ENCODE results near the gene FXR2.

Gene FXR2

DNA sequence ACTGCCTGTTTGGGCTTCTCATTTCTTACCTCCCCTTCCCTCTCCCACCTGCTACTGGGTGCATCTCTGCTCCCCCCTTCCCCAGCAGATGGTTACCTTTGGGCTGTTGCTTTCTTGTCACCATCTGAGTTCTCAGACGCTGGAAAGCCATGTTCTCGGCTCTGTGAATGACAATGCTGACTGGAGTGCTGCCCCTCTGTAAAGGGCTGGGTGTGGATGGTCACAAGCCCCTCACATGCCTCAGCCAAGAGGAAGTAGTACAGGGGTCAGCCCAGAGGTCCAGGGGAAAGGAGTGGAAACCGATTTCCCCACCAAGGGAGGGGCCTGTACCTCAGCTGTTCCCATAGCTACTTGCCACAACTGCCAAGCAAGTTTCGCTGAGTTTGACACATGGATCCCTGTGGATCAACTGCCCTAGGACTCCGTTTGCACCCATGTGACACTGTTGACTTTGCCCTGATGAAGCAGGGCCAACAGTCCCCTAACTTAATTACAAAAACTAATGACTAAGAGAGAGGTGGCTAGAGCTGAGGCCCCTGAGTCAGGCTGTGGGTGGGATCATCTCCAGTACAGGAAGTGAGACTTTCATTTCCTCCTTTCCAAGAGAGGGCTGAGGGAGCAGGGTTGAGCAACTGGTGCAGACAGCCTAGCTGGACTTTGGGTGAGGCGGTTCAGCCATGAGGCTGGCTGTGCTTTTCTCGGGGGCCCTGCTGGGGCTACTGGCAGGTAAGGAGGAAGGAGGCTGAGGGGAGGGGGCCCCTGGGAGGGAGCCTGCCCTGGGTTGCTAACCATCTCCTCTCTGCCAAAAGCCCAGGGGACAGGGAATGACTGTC, 35.5 kb downstream of the FXR2 start, which contains the start of gene CD68:
Gene CD68, plus strand, starts transcription at position 638 of the 833 bp plus-strand sequence. Its CDS starts 40 bp downstream, at position 678.
- Histone ChIP-seq H3K4me3 (peak within 1 kb of the TSS; percentile 25 to 44), H3K27me3 (no peaks in the 10 kb centered on the region), H3K36me3 (peaks cover 44 to 54% (median 51%) of the 10 kb centered on the region in 3 donors), H3K9me3 (no peaks in the 10 kb centered on the region), H3K27ac (peak within 1 kb of the TSS; percentile 85 to 92), H3K4me1 (peaks cover 10 to 63% (median 58%) of the 10 kb centered on the region in 4 donors)
- TF ChIP-seq, protein P1, sequence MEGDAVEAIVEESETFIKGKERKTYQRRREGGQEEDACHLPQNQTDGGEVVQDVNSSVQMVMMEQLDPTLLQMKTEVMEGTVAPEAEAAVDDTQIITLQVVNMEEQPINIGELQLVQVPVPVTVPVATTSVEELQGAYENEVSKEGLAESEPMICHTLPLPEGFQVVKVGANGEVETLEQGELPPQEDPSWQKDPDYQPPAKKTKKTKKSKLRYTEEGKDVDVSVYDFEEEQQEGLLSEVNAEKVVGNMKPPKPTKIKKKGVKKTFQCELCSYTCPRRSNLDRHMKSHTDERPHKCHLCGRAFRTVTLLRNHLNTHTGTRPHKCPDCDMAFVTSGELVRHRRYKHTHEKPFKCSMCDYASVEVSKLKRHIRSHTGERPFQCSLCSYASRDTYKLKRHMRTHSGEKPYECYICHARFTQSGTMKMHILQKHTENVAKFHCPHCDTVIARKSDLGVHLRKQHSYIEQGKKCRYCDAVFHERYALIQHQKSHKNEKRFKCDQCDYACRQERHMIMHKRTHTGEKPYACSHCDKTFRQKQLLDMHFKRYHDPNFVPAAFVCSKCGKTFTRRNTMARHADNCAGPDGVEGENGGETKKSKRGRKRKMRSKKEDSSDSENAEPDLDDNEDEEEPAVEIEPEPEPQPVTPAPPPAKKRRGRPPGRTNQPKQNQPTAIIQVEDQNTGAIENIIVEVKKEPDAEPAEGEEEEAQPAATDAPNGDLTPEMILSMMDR (IDR thresholded peaks at IDR 0.05) = no peak
- peak; percentile 89 to 91 for DNase-seq
- intact Hi-C loops (cut with DNase I; ENCODE audit: low total_unique reads) = no loop called here

DNA sequence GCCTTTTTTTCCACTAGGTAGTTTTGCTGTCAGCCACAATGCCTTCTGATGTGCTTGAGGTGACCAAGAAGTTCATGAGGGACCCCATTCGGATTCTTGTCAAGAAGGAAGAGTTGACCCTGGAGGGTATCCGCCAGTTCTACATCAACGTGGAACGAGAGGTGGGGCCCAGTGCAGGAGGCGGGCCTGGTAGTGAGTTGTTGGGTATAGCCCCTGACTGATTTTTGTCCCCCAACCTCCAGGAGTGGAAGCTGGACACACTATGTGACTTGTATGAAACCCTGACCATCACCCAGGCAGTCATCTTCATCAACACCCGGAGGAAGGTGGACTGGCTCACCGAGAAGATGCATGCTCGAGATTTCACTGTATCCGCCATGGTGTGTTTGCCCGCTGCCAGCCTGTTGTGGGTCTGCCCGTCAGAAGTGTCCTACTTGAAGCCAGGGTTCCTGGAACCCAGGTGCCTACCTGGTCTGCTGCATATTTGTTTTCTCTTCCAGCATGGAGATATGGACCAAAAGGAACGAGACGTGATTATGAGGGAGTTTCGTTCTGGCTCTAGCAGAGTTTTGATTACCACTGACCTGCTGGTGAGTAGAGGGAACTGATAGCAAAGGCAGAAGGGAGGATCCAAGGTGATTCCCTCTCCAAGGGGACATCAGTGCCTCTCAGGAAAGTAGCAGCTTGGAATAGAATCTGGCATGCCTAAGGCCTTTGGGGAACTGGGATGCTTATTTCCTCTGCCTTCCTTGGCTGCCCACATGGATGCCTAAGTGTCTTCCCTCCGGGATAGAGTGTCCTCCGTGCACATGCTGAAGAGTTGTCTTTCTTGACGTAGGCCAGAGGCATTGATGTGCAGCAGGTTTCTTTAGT, 37.1 kb downstream of the FXR2 start:
- Histone ChIP-seq H3K27me3 (no peaks in the 10 kb centered on the region), H3K4me3 (no peak overlapping the region), H3K4me1 (peaks cover 3 to 58% (median 54%) of the 10 kb centered on the region in 4 donors), H3K27ac (peak overlapping the region in 1 of 2 donors; percentile 85), H3K36me3 (peaks cover 44 to 65% (median 55%) of the 10 kb centered on the region in 3 donors), H3K9me3 (no peaks in the 10 kb centered on the region)
- no peak for DNase-seq
- TF ChIP-seq, protein P1 (IDR thresholded peaks at IDR 0.05) = no peak
- intact Hi-C loops (cut with DNase I; ENCODE audit: low total_unique reads) = no loop called here

DNA sequence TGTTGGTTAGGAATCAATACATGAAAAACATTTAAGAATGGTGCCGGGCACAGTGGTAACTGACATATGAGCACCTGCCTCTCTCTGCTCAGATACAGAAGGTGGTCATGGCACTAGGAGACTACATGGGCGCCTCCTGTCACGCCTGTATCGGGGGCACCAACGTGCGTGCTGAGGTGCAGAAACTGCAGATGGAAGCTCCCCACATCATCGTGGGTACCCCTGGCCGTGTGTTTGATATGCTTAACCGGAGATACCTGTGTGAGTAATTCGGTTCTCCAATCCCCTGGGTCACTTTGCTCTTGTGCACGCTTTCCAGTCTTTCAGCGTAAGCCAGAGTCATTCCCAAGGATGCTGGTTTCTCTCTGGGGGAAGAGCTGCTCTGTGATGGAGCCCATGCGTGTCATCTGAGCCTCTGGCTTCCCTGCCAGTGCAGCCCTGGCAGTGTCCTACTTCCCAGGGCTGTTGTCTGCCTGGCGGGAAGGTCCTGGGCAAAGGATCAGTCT, 38.2 kb downstream of the FXR2 start:
- intact Hi-C loops (cut with DNase I; ENCODE audit: low total_unique reads) = no loop called here
- H3K4me1 ChIP-seq = peaks cover 0 to 59% (median 47%) of the 10 kb centered on the region in 4 donors
- no peak overlapping the region for H3K27ac ChIP-seq
- H3K9me3 ChIP-seq = no peaks in the 10 kb centered on the region
- H3K36me3 ChIP-seq = peaks cover 44 to 65% (median 55%) of the 10 kb centered on the region in 3 donors
- no peaks in the 10 kb centered on the region for H3K27me3 ChIP-seq
- TF ChIP-seq, protein P1 (IDR thresholded peaks at IDR 0.05) = no peak
- no peak for DNase-seq
- H3K4me3 ChIP-seq = no peak overlapping the region

DNA sequence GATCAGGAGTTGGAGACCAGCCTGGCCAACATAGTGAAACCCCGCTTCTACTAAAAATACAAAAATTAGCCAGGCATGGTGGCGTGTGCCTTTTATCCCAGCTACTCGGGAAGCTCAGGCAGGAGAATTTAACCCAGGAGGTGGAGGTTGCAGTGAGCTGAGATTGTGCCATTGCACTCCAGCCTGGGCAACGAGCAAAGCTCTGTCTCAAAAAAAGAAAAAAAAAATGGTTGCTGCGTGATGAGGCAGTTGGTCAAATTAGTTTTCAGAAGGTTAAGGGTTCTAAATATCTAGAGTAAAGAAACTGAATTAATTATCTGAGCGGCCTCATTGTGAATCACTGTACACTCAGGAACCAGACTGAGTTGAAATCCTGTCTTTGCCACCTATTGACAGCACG, 38.7 kb downstream of the FXR2 start:
- Histone ChIP-seq H3K4me3 (no peak overlapping the region), H3K27ac (no peak overlapping the region), H3K9me3 (no peaks in the 10 kb centered on the region), H3K4me1 (peaks cover 0 to 55% (median 43%) of the 10 kb centered on the region in 4 donors), H3K36me3 (peaks cover 46 to 70% (median 54%) of the 10 kb centered on the region in 3 donors), H3K27me3 (no peaks in the 10 kb centered on the region)
- TF ChIP-seq, protein P1 (IDR thresholded peaks at IDR 0.05) = no peak
- no peak for DNase-seq
- intact Hi-C loops (cut with DNase I; ENCODE audit: low total_unique reads) = no loop called here

DNA sequence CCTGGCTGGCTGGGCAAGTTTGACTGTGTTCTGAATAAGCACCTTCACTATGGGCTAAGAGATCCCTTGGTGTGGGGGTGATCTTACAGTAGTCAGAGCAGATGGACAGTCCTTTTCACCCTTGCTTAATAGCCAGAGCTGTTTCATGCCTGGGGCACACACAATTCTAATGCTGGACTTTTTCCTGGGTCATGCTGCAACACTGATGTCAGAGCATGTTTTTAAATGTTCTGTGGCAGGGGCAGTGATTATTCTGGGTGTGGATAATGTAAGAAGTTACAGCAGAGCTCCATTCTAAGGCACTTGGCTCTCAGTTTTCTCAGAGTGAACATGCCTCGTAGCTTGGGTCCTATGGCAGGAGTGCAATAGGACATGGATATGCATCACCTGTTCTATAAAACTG, 39.2 kb downstream of the FXR2 start:
- Histone ChIP-seq H3K9me3 (no peaks in the 10 kb centered on the region), H3K27ac (peak overlapping the region; percentile 98 to 100), H3K36me3 (peaks cover 50 to 75% (median 54%) of the 10 kb centered on the region in 3 donors), H3K27me3 (no peaks in the 10 kb centered on the region), H3K4me3 (peak overlapping the region in 1 of 2 donors; percentile 100), H3K4me1 (peaks cover 0 to 50% (median 39%) of the 10 kb centered on the region in 4 donors)
- no peak for DNase-seq
- TF ChIP-seq, protein P1 (IDR thresholded peaks at IDR 0.05) = no peak
- intact Hi-C loops (cut with DNase I; ENCODE audit: low total_unique reads) = no loop called here

Measured in tibial artery (tissue), 4 donors.